HG03442 (cell line): Measurements from ENCODE around the gene CYYR1.

ENCODE experiments used
- ATAC-seq: cut with Tn5 transposase; IDR thresholded peaks from one replicate; pipeline ENCODE4 v1.9.1; 2021; ENCODE audit warnings: mild to moderate bottlenecking, moderate library complexity; ENCODE audit not compliant: unreplicated experiment

Gene CYYR1

DNA sequence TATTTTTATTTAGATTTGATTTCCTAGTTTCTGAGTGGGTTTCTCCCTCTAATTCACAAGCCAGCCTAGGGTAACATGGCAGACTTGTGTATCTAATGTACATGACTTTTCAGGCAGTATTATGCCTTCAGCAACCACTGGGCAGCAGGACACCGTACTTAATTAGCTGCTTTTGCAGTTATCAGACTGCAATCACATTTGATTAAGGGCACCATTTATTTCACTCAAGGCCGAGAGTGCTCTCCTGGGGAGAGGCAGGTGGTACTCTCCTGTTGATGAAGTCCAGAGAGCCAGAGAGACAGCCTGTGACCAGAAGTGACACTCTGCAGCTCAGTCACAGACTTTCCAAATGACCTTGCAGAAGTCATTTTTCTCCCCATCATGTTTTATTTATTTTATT, 18.7 kb downstream of the CYYR1 start:
- no peak for ATAC-seq

DNA sequence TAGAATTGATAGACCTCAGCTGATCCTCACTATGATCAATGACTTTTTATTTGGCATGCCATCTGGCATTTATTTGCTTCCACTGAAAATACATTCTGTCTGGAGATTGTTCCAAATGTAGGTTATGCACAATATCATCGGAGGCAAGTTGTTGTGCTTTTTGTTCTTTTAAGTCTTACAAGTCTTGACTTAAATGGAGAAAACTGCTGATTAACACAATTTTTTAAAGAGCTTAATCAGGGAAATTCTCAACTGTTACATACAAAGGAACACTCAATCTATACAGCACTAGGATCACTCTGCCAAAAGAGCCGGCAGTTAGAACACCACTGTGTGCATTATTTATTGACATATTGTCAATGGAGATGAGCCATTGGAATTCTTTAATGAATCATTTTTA, 19.2 kb downstream of the CYYR1 start:
- no peak for ATAC-seq

DNA sequence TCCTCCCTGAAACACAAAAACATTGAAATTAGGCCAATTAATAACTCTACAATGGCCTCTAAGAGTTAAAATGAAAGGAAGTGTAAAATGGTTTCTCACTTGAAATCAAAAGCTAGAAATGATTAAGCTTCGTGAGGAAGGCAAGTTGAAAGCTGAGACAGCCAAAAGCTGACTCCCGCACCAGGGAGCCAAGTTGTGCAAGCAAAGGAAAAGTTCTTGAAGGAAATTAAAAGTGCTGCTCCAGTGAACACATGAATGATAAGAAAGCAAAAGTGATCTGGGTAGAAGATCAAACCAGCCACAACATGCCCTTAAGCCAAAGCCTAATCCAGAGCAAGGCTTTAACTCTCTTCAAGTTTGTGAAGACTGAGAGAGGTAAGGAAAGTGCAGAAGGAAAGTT, 22.8 kb downstream of the CYYR1 start:
- ATAC-seq: no peak

DNA sequence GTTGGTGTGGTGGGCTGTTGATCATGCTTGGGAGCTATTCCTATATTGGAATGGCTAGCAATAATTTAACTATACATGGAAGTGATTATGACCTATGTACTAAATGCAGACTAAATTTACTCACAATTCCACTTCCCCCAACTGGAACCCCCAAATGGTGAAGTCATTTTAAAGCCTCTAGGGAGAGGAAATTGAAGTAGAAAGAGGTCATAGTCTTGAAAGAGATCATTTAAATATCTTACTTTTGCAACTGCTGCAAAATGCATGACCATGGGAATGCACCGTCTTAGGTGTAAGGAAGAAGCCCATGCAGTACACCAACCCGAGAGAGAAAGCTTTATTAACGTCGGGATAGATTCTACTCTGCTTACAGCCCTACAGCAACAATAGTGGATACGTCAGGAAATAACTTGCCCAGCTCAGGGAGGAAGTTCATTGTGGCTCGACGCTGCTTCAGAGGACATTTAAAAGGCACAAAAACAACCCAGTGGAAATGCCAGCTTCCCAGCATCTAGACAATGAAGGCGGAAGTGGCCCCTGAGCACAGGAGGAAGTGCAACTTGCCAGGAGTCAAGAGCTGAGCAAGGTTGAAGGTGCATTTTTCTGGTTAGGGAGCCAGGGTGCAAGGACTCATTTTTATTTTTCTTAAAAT, 26.5 kb downstream of the CYYR1 start:
- no peak for ATAC-seq

DNA sequence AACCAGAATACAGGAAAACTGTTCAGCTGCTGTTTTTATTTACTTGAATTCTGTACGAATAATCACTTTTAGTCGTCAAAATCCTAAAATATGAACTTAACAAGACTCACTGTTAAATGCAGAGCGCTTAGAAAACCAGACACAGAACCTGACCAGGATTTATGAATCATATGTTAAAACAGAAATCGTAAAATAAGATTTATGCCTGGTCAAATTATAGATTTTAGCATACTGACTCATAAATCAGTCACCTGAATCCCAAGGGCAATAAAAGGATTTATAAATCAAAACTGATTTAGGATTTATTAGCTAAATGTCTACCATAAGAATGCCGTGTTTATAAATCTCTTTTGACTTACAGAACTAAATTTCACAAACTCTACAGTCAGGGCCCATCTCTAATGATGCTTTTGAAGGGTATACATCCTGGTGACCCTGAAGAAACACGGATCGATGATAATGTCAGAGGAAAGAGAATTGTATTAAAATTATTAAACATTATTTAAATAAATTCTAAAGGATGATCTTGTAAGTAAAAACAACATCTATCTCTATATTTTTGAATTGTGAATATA, 28.8 kb downstream of the CYYR1 start:
- ATAC-seq: no peak

DNA sequence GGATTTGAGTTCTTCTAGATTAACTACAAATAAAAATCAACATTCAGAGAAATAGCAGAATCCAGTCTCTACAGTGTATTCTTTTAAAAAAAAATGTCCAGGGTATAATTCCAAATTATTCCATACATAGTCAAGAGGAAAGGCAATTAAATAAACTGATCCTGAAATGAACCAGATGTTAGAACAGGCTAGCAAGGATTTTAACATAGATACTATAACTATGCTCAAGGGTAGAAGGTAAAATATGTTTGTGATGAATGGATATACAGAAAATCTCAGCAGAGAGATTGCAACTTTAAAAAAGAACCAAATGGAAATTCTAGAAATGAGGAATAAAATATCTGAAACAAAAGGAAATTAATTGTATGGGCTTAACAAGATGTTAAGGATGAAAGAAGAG, 32.4 kb downstream of the CYYR1 start:
- no peak for ATAC-seq

DNA sequence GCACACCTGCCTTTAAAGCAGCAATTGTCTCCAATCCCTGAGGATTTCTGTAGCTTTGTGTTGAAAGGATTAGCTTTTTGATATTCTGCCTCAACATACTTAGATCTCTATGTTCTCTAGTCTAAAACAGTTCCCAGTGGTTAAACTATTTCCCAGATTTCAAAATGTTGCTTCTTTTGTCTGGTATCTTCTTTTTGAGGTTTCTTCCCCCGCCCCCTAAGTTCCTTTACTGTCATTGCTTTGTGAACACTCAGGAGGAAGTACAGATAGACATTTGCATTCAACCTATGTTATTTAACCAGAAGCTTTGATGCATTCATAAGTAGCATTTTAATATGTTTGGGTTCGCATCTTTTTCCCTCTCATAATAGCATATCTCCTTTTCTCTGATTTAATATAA, 33.5 kb downstream of the CYYR1 start:
- no peak for ATAC-seq

DNA sequence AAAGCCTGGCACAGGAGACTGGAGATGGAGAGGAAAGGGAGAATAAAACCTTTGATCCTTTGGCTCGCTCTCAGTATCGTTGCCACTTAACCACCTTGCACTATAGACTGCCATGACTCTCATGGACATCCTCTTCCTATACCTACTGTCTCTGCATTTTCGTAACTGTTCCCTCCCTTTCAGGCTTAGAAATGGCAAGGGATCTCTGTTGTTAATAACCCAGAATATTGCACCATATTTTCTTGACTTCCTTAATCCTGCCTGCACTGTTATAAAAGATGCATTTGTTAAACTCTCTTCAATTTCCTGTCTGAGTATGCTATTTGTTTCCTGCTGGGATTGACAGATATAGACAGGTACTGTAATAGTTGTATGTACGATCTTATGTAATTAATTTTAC, 38.6 kb downstream of the CYYR1 start:
- no peak for ATAC-seq

DNA sequence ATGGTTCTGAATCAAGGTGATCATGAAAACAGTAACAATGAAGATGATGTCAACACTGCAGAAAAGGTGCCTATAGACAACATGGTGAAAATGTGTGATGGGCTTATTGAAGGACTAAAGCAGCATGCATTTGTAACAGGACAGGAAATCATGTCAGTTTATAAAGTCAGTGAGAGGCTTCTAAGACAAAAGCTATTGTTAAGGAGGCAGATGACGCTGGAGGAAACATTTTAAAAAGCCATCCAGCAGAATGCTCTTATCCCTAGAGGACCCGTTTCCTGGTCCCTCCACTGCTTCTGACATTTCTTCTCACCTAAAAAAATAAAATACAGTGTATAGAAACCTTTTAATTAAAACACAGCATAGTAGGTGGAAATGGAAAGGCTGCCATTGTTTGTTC, 40.9 kb downstream of the CYYR1 start:
- ATAC-seq: no peak

DNA sequence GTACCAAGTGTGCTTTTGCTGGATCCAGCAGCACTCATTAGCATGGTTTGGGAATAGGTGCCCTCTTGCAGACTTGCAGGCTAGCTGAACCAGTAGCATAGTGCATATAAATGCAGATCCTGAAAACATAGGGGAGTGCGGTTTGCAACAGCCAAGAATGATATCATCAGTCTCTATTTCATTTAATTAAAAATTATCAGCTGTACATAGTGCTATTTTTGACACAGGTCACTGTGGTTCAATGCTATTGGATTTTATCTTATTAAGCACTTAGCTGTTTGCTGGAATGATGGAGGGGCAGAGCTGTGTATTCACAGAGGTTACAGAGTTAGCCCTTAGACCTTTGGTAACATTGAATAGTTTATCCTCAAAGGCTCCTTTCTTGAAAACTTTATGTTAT, 43.6 kb downstream of the CYYR1 start:
- no peak for ATAC-seq

DNA sequence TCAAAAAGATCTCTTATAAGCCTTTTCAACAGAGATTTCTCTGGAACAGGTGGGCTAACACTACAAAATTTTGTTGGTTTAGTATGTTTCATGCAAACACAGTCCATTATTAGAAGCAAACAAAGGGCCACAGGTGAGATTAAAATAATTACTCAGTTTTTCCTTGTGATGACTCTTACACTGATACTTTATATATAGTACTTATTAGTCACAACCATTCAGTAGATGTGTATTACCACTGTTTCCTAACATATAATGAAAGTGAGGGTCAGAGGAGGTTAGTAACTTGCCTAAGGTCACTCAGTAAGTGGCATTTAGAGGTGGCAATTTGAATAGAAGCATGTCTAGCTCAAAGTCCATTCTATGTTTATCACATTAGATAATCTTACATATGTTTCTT, 44.2 kb downstream of the CYYR1 start:
- ATAC-seq: no peak

DNA sequence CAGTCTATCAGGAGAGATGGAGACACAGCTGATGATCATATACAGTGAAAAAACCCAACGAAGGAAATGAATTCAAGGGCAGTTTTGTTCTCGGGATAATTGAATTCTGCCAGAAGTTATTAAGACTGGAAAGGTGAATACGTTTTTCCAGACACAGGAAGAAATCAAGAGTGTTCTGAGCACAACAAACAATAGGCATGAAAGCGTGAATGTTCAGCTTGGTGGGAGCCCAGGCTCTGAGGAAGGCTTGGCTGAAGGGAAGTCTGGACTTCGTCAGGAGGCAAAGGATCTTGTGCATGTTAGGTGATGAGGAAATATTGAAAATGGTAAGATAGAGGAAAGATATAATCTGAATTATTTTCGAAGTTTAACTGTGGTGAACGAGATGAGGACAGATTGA, 50.4 kb downstream of the CYYR1 start:
- no peak for ATAC-seq

DNA sequence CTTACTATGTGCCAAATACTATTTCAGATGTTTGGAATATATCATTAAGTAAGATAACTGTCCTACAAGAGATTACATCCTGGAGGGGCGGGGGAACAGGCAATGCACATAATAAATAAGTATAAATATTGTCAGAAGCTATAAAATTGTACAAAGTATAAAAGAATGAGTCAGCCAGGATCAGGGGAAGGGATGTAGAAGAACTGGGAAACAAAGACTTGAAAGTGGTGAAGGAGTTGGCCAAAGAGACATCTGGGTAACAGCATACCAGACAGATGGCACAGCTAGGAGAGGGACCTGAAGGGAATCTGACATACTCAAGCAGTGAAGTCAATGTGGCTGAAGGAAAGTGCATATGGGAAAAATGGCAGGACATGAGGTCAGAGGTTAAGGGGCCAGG, 53.9 kb downstream of the CYYR1 start:
- no peak for ATAC-seq

DNA sequence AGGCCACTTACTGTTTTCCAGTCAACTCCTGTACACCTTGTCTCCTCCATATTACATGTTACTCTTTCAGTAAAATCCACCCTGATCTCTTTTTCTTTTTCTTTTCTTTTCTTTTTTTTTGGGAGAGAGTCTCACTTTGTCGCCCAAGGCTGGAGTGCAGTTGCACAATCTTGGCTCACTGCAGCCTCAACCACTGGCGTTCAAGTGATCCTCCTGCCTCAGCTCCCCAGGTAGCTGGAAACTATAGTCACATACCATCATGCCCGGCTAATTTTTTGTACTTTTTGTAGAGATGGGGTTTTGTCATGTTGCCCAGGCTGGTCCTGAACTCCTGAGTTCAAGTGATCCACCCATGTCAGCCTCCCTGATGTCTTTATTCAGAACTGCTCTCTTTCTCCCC, 57.8 kb downstream of the CYYR1 start:
- no peak for ATAC-seq

DNA sequence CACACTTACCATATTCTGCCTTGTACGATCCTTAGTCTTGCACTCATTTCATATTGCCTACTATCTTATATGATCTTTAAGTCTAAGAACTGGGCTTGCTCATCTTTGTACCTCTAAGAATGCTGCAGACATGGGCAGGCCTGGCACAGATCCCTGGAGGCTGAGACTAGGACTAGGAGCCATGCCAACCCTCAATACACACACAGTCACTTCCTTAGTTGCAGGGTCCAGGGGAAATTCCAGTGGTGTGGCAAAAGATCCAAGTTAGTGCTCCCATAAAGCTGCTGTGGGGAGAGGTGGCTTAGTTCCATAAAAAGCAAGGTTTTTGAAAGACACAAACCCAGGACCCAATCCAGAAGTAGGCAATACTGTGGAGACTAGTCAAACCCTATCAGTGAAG, 59.9 kb downstream of the CYYR1 start:
- no peak for ATAC-seq

DNA sequence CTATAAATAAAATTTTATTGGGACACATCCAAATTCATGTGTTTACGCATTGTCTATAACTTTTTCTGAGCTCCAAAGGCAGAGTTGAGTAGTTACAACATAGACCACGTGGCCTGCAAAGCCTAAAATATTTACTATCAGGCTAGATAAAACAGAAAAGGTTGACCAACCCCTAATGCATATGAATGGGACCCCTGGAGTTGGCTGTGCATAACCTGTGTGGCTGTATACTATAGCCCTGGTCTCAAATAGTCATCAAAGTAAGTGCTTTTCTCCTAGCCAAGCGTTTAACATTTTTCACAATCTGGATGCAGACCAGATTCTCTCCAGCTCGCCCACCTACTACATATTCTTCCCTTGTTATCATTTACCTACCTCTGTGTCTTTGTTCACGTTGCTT, 60.4 kb downstream of the CYYR1 start:
- no peak for ATAC-seq

DNA sequence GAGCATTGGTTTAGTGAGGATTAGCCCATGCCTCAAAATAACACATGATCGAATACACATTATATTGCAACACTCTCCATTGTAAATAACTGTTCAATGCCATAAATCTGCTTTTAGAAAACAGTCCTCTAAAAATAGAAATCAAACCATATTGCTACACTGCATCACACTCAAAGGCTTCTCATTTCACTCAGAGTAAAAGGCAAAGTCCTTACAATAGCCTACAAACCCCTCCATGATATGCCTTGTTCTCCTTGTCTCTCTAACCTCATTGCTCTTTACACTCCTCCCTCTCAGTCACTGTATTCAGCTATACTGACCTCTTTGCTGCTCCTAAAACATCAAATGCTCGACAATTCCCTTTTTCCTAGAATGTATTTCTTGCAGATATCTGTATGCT, 64.2 kb downstream of the CYYR1 start:
- no peak for ATAC-seq

DNA sequence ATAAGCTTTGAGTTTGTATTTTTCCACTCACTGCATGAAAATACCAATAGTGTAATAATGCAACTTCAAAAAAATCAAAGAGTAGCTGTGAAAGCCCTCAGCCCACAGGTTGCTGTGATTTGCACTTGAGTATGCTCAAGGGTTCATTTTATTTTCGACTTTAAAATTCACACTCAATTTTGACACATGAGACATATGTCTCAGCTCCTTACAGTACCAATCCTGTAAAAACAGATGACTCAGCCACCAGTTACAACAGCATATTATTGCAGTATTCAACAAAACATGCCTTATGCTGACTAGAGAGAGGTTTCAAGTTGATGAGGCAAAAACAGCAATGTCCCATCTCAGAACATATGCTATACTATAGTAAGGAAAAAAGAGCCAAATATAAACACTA, 66.1 kb downstream of the CYYR1 start:
- ATAC-seq: no peak

DNA sequence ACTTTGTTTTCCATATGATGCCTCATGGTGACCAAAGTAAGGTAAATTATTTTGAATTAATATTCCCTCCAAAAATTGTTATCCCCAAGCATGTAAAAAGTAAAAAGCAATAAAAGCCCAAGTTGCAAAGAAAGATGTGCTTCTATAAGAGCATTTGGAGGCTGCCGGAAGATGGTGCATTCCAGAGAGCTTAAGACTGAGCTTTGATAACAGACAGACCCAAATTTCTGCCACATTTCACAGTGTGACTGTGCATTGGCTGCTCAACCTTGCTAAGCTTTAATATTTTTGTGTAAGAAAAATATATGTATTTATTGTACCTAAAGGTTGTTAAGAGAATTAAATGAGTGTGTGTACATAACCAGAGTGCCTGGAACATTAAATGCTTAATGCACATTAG, 67.9 kb downstream of the CYYR1 start:
- ATAC-seq: no peak

DNA sequence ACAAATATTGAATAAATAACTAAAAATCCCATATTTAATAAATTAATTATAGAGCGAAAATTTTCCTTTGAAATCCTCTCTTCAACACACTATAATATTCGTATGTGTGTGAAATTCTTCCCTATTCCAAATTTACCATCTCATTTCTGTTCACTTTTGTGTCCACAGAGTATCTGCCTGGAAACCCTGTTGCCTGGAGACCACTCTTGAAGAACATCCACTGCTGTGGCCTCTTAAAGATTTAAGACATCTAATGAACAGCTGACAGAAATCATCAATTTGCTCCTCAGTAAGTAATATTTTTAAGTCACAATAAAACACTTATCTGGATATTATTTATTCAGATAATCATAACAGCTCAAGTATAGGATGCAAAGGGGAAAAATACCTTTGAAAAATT, 69.7 kb downstream of the CYYR1 start:
- ATAC-seq: no peak

DNA sequence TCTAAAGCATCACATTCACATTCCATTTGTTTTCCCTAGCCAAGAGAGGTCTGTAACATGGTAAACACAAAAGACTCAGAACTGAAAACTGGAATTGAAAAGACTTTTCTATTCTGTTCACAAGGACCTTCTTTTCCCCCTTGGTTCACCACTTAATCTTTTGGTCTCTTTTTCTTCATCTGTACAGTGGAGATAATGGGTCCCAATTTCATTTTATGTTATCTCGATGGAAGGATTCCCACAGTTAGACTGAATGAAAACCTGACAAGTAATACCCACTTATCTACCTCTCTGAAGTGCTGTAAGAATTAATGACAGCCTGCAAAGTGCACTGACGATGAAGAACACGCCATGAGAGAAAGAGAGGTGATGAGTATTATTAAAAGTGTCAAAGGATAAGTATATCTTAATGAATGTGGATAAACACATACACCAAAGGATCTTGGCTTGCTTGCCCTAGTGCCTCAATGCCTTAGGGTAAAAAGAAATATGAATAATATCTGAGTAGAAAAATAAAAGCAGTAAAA, 71.5 kb downstream of the CYYR1 start:
- ATAC-seq: no peak

DNA sequence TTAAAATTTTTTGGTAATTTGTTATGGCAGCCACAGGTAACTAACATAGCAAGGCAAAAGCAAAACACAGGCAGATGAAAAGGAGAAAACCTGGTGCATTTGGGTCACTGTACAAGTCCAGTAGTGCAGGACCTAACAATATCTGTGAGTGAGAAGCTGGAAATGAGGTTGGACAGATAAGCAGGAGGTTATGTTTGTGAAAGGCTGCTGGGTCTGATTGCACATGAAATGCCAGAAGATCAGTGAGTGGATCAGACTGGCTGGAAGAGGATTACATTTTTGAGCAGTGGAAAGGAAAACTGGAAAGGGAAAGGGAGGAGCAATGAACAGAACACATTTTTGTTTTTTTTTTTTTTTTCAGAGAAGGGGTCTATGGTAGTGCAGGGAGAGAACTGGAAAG, 73.6 kb downstream of the CYYR1 start:
- no peak for ATAC-seq

DNA sequence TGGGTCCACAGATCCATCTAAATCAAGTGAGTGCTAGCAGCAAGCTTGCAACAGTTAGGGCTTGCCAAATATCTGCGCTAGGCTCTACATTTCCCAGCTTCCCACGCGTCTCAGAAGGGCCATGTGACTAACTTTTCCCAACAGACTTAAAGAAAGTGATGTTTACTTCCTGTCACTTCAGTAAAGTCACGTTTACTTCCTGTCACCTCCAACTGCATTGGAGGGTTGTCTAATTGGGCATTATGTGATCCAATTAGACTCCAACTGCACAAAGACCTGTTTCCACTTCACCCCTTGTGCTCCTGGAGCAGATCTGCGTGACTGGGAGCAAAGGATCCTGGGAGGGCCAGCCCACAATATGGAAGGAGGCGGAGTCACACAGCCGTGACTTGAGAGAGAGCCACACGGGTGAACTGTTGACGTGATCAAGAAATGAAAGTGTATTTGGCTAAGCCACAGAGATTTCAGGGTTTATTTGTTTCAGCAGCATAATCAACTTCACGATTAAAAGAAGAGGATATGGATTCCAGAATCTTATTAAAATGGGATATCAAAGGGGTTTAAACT, 77.7 kb downstream of the CYYR1 start:
- ATAC-seq: no peak
